HG02852 (cell line): Measurements from ENCODE around the gene LBHD2.
"Not testable (repeated sequence)": the region's sequence is repeated elsewhere in the genome, so short reads cannot be mapped to it uniquely, and the experiment has no call there.

Experiments
- ATAC-seq: cut with Tn5 transposase; IDR thresholded peaks from one replicate; pipeline ENCODE4 v1.9.1; 2021; ENCODE audit warnings: mild to moderate bottlenecking, moderate library complexity; ENCODE audit not compliant: unreplicated experiment

LBHD2 gene

GRCh38 chr14:103084021-103084919 lies at the start of gene LBHD2:
Gene LBHD2 (plus strand): TSS chr14:103084210. CDS start chr14:103086013, 1,803 bp downstream.
- ATAC-seq, result no peak

- no peak for ATAC-seq
These were observed 42.5 kb upstream of the LBHD2 start for GRCh38 chr14:103041464-103041863.

DNA sequence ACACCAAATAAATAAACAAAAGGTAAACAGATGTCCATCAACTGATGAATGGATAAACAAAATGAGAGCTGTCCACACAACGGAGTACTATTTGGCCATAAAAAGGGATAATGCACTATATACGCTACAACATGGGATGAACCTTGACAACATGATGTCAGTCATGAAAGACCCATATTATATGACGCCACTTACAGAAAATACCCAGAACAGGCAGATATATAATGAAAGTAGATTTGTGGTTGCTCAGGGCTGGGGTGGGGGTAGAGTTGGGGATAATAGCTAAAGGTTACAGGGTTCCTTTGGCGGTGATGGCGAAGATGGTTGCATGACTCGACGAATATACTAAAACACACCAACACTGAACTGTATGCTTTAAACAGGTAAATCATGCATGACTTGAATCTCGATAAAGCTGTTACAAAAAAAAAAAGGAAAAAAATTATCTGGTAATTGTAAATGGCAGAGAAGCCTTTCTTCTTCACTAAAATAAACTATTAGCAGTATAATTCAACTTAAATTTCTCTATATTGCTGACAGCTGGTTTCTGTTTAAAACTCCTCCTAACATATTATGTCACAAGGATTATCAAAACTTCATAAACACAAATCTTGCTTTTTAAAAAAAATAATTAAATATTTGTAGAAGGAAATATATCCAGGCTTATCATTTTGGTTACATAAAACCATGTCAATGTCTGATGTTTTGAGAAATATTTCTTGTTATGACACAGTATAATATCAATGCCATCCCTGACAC lies 40.6 kb upstream of the LBHD2 start:
- no peak for ATAC-seq

- peak; percentile 57 for ATAC-seq
These were observed 38.6 kb upstream of the LBHD2 start for GRCh38 chr14:103045371-103045869.

- not testable (repeated sequence) for ATAC-seq
These were observed 36.6 kb upstream of the LBHD2 start for GRCh38 chr14:103047453-103047852.

GRCh38 chr14:103050935-103051334 lies 33.1 kb upstream of the LBHD2 start:
- ATAC-seq, result no peak

DNA sequence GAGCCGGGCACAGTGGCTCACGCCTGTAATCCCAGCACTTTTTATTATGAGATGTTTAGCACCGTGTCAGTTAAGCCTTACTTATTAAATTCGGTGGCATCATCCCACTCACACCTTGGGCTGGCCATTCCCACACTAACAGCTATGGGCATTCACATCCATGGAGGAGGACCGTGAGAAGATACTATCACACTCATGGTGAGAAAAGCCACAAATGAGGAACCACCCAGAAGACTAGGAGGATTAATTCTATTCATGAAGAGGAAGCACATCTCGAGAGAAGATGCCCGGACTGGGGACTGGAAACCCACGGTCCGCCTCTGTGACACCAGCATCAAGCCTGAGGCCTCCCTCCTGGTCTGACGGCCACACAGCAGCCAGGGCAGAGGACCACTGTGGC lies 31.6 kb upstream of the LBHD2 start:
- no peak for ATAC-seq

DNA sequence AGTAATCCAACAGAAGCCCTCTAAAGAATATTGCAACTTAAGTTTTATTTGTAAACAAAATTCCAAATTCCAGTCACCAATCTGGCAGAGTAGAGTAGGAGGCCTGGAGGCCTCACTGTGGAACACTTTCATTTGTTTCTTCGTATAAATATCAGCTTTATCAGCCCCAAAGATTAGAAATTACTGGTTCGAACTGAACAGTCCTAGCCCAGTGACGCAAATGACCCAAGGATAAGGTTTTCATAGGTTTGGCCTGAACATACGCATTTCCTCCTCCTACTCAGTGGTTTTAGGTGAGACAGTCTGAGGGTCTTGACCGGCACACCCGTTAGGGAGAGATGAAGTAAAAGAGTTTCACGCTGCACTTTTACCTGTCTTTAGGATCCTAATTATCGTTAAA lies 28.3 kb upstream of the LBHD2 start:
- ATAC-seq, result no peak

GRCh38 chr14:103056322-103057027 lies 27.5 kb upstream of the LBHD2 start:
- no peak for ATAC-seq

GRCh38 chr14:103057028-103057371 lies 27.0 kb upstream of the LBHD2 start:
- no peak for ATAC-seq

DNA sequence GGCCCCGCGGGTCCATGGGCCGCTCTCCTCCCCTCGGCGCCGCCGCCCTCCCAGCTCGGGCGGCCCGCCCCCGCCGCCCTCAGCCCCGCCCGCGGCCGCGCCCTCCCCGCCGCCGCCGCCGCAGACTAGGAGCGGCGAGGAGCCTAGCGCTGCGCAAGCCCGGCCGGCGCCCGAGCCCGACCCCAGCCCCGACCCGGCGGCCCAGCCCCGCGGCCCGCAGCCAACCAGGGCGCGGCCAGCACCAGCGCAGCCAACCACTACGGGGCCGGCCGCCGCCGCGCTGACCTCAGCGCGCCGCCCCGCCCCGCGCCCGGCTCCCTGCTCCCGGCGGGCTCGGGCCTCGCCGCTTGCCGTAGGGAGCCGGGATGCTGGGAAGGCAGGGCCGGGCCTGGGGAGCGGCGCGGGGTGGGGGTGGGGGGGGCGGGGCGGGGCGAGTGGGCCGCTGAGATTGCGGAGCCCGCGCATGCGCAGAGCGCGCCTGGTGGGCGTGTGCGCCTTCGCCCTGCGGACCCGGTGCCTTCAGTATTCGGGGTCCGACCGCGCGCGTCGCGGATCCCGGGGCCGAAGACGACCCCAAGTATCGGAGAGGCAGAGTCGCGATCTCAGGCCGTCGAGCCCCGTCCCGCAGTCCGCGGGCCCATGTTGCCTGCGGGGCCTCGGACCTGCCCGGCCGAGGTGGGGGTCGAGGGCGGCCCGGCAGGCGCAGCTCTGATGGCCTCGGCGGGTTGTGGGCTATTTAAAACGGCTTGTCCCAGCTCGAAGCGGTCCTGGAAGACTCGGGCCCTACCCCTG lies 26.4 kb upstream of the LBHD2 start, which contains the start of gene CDC42BPB:
CDC42BPB (minus strand) TSS at position 178 of the 792 bp plus-strand sequence. CDS start 376 bp downstream, outside the sequence.
- ATAC-seq, result peak; percentile 79

DNA sequence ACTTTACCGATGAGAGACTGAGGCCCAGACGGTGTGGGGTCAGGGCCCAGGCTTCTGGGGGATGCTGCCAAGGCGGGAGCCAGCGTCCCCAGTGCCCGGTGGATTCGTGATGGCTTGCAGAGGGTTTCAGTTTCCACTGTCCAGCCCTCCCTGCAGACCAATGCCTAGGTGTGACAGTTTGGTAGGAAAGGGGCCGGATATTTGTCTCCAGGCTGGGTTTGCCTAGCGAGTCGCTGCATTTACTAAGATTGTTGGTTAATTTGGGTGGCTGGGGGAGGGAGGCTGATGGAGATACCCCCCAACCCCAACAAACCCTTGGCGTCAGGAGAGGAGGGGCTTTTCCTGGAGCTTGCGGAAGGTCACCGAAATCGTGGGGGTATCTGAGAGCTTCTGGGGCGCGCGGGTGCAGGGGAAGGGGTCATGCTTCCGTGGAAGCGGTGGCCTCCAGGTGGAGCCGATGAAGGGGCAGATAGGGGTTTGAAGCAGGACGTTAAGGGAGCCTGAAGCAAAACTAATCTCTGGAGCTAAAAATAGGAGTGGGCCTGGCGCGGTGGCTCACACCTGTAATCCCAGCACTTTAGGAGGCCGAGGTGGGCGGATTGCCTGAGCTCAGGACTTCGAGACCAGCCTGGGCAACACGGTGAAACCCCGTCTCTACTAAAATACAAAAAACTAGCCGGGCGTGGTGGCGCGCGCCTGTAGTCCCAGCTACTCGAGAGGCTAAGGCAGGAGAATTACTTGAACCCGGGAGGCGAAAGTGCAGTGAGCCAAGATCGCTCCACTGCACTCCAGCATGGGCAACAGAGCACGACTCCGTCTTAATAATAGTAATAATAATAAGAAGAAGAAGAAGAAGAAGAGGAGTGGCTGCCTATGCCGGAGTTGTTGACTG lies 25.6 kb upstream of the LBHD2 start:
- ATAC-seq, result no peak

GRCh38 chr14:103059556-103059955 lies 24.5 kb upstream of the LBHD2 start:
- no peak for ATAC-seq

GRCh38 chr14:103061482-103061976 lies 22.5 kb upstream of the LBHD2 start:
- ATAC-seq, result no peak

DNA sequence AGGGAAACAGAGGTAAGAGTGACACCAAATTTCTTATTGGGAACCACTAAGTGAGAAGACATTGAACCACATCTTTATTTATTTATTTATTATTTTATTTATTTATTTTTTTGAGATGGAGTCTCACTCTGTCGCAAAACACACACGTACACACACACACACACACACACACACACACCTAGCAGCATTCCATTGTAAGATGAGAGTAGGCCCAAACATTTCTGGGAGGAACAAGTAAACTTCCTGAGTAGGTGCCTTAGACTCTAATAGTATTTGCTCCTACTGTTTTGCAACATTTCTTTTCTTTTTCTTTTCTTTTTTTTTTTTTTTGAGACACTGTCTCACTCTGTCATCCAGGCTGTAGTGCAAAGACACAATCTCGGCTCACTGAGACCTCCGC lies 19.6 kb upstream of the LBHD2 start:
- ATAC-seq, result no peak

GRCh38 chr14:103064978-103065377 lies 19.0 kb upstream of the LBHD2 start:
- no peak for ATAC-seq

- no peak for ATAC-seq
These were observed 18.1 kb upstream of the LBHD2 start for GRCh38 chr14:103065861-103066260.

DNA sequence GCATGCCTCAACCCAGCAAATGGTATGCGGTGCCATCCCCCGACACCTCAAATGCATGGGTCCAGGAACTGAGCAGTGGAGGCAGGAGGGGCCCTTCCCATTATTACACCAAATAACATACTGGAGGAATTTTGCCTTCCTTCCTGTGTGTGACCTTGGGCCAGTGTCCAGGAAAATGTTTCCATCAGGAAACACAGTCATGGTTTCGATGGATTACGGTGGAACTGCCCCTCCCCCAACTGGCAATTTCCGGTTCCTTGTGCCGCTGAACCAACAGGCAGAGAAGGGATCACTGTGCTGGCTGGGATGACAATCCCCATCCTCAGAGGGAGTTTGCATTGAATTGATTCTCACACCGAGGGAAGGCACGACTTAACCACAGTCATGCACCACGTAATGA lies 17.6 kb upstream of the LBHD2 start:
- no peak for ATAC-seq
